Pancreas (tissue), 10 donors: ENCODE results near the gene GALNT8. TPM values are rescaled to one million over a fixed set of nuclear protein-coding genes. Genes with fewer than 3 reads are reported as not detected.
A peak's percentile ranks its signal among the peaks of the same experiment; 100 is the strongest.

Experiments used
- ATAC-seq, 4 donors: fragments of 200-7000 bp; cut with Tn5 transposase; one replicate each; pipeline versions ENCODE4 v1.8.0 to v1.9.1; 2020; ENCODE audit warnings: mild to moderate bottlenecking in 4 of 4, moderate library complexity in 4 of 4
- DNase-seq, 6 donors: peaks; one replicate each; pipeline ENCODE4 v3.0.0-alpha.2; 2020
- FAIRE-seq: peaks from 2 replicates; lab custom pipeline; 2012; peaks lifted over from hg19 to GRCh38; lab: Jason Lieb, UNC
- H3K27ac ChIP-seq, 4 donors: fragments of 200-600 bp; sonication (generic); 1 replicate in 3 of 4; 2 replicates in 1 of 4; pipeline versions ENCODE4 v1.5.0 to v1.8.0; 2020
- H3K27me3 ChIP-seq, 4 donors: fragments of 200-600 bp; one replicate each; pipeline ENCODE4 v1.8.0; 2021
- H3K36me3 ChIP-seq, 3 donors: fragments of 200-600 bp; sonication (generic) in 1 of 3; one replicate each; pipeline versions ENCODE4 v1.5.0 to v1.8.0; 2020 to 2021
- H3K4me1 ChIP-seq, 3 donors: fragments of 200-600 bp; one replicate each; pipeline ENCODE4 v1.8.0; 2021
- H3K4me3 ChIP-seq, 4 donors: fragments of 200-600 bp; sonication (generic) in 2 of 4; one replicate each; pipeline versions ENCODE4 v1.5.0 to v1.8.0; 2020 to 2021
- H3K9me3 ChIP-seq, 4 donors: fragments of 200-600 bp; one replicate each; pipeline ENCODE4 v1.8.0; 2021
- CTCF ChIP-seq, 4 donors: fragments of 200-600 bp; sonication (generic) in 3 of 4; IDR thresholded peaks; one replicate each; pipeline versions ENCODE4 v1.5.0 to v1.8.0; 2021; ENCODE audit warnings: antibody characterized with exemption in 4 of 4
- WGBS, 2 donors: extraction: QIAGEN DNeasy Blood & Tissue Kit; methylation state at CpG; one replicate each; pipeline ENCODE4 v1.1.7; 2013; 5-methylcytosine and 5-hydroxymethylcytosine counted together
- intact Hi-C, 3 donors: fragments of 100-400 bp; cut with DNase I; formaldehyde crosslinking; loops; one replicate each; pipeline versions ENCODE4 v1.11.1 to v1.14.2; 2022
- polyA plus RNA-seq, 2 donors: library from polyadenylated mRNA; stranded (reverse); fragments of 200-250 nt; gene quantifications; one replicate each; pipeline ENCODE4 v1.2.3, GENCODE V29; 2013
- total RNA-seq, 6 donors: library from RNA; stranded (reverse); fragmentation: NEBNext Ultra II Directional in 4 of 6; extraction: Animal tissue kit (Norgen Biotek cat#: 25700) in 4 of 6; gene quantifications; one replicate each; pipeline versions ENCODE4 v1.2.1 to v1.2.4, GENCODE V29; 2021 to 2023
- donor health status: healthy with polysubstance abuse.
- donor health status: DM: no; HTN: no; CAD: no; lungs with moderate emphysema.
- donor health status: DM: no; HTN: no; CAD: no.
- donor health status: control.
- donor health status: control.
- donor health status: Bipolar disorder and iron deficiency.
- donor health status: DM: yes; HTN: yes; CAD: no.
- donor health status: DM: no; HTN: no; CAD: no.
- donor health status: DM: no; HTN: no; CAD: no.
- donor health status: DM: yes; HTN: yes; CAD: no.

GALNT8 gene
- total and polyA plus RNA-seq, 8 donors: 0.28 to 5.7 (median 0.64) TPM

GRCh38 chr12:4769073-4769472 lies 48.9 kb downstream of the GALNT8 start:
- Histone ChIP-seq H3K4me3 (no peak overlapping the region), H3K9me3 (no peaks in the 10 kb centered on the region), H3K27ac (no peak overlapping the region), H3K4me1 (no peaks in the 10 kb centered on the region), H3K27me3 (no peaks in the 10 kb centered on the region), H3K36me3 (no peaks in the 10 kb centered on the region)
- FAIRE-seq (no peak), ATAC-seq (no peak), DNase-seq (no peak)
- intact Hi-C loops: no loop called here
- WGBS, 2 donors: 56 to 67% methylated on average over 5 of the region's 5 CpGs
- TF ChIP-seq CTCF (IDR thresholded peaks at IDR 0.05): no peak

GRCh38 chr12:4771172-4771959 lies 51.2 kb downstream of the GALNT8 start:
- Histone ChIP-seq H3K4me3 (no peak overlapping the region), H3K27me3 (no peaks in the 10 kb centered on the region), H3K4me1 (no peaks in the 10 kb centered on the region), H3K27ac (no peak overlapping the region), H3K9me3 (no peaks in the 10 kb centered on the region), H3K36me3 (no peaks in the 10 kb centered on the region)
- 48 to 50% methylated on average over 7 of the region's 7 CpGs for WGBS, 2 donors
- FAIRE-seq (no peak), DNase-seq (no peak), ATAC-seq (no peak)
- TF ChIP-seq CTCF (IDR thresholded peaks at IDR 0.05): no peak
- intact Hi-C loops: no loop called here

- WGBS, 2 donors: 60 to 73% methylated on average over 11 of the region's 11 CpGs
- H3K9me3 ChIP-seq: no peaks in the 10 kb centered on the region
- no peak for TF ChIP-seq CTCF (IDR thresholded peaks at IDR 0.05)
- H3K27ac ChIP-seq: no peak overlapping the region
- no peaks in the 10 kb centered on the region for H3K4me1 ChIP-seq
- ATAC-seq (no peak), DNase-seq (no peak), FAIRE-seq (no peak)
- H3K27me3 ChIP-seq: no peaks in the 10 kb centered on the region
- H3K4me3 ChIP-seq: no peak overlapping the region
- intact Hi-C loops: no loop called here
- no peaks in the 10 kb centered on the region for H3K36me3 ChIP-seq
Observed at GRCh38 chr12:4771960-4772566, 51.9 kb downstream of the GALNT8 start.

GRCh38 chr12:4775936-4776335 lies 55.7 kb downstream of the GALNT8 start:
- H3K9me3 ChIP-seq: no peaks in the 10 kb centered on the region
- FAIRE-seq: no peak
- no peak for TF ChIP-seq CTCF (IDR thresholded peaks at IDR 0.05)

GRCh38 chr12:4779749-4780148 lies 59.5 kb downstream of the GALNT8 start:
- Histone ChIP-seq H3K4me3 (no peak overlapping the region), H3K27ac (no peak overlapping the region), H3K27me3 (no peaks in the 10 kb centered on the region), H3K4me1 (no peaks in the 10 kb centered on the region), H3K9me3 (no peaks in the 10 kb centered on the region), H3K36me3 (no peaks in the 10 kb centered on the region)
- intact Hi-C loops: no loop called here
- no peak for TF ChIP-seq CTCF (IDR thresholded peaks at IDR 0.05)
- no peak for DNase-seq
- ATAC-seq: peak in 1 of 4 donors; percentile 40
- FAIRE-seq: no peak
- 46 to 52% methylated on average over 8 of the region's 8 CpGs for WGBS, 2 donors

More at GRCh38 chr12:4775936-4776335, 55.7 kb downstream of the GALNT8 start:
- Histone ChIP-seq H3K27me3 (no peaks in the 10 kb centered on the region), H3K27ac (no peak overlapping the region), H3K4me3 (no peak overlapping the region), H3K36me3 (no peaks in the 10 kb centered on the region), H3K4me1 (no peaks in the 10 kb centered on the region)
- intact Hi-C loops: no loop called here
- DNase-seq: no peak
- ATAC-seq: no peak
- WGBS, 2 donors: 27 to 48% methylated on average over 4 of the region's 4 CpGs
